NCI-H345 treated with DMSO at 0.1 percent for 48 hours (cell line): ENCODE data around the gene ZCCHC2.
A peak's percentile ranks its signal among the peaks of the same experiment; 100 is the strongest.

ENCODE experiments used
- DNase-seq: peaks from one replicate; lab custom pipeline; 2025; ENCODE audit not compliant: unreplicated experiment; lab: John Stamatoyannopoulos, UW

Gene ZCCHC2

GRCh38 chr18:62522504-62523254 lies at the start of gene ZCCHC2:
Gene ZCCHC2 (plus strand): TSS chr18:62523025. CDS start chr18:62523425, 400 bp downstream.
- DNase-seq, result peak; percentile 94

- DNase-seq, result no peak
These were observed 43.3 kb upstream of the ZCCHC2 start for GRCh38 chr18:62479574-62479973.

- no peak for DNase-seq
These were observed 41.9 kb upstream of the ZCCHC2 start for GRCh38 chr18:62480927-62481326.

GRCh38 chr18:62484941-62485340 lies 37.9 kb upstream of the ZCCHC2 start:
- no peak for DNase-seq

GRCh38 chr18:62485684-62486083 lies 37.1 kb upstream of the ZCCHC2 start:
- peak; percentile 39 for DNase-seq

- DNase-seq, result peak; percentile 72
These were observed 36.4 kb upstream of the ZCCHC2 start for GRCh38 chr18:62486290-62486964.

- DNase-seq, result no peak
These were observed 35.7 kb upstream of the ZCCHC2 start for GRCh38 chr18:62487161-62487560.

- no peak for DNase-seq
These were observed 31.7 kb upstream of the ZCCHC2 start for GRCh38 chr18:62490967-62491695.

- no peak for DNase-seq
These were observed 29.6 kb upstream of the ZCCHC2 start for GRCh38 chr18:62493033-62493862.

GRCh38 chr18:62494764-62495163 lies 28.1 kb upstream of the ZCCHC2 start:
- no peak for DNase-seq

- DNase-seq, result no peak
These were observed 26.6 kb upstream of the ZCCHC2 start for GRCh38 chr18:62496262-62496661.

- no peak for DNase-seq
These were observed 25.5 kb upstream of the ZCCHC2 start for GRCh38 chr18:62497190-62497772.

- DNase-seq, result no peak
These were observed 24.1 kb upstream of the ZCCHC2 start for GRCh38 chr18:62498616-62499262.

GRCh38 chr18:62499263-62499650 lies 23.6 kb upstream of the ZCCHC2 start:
- DNase-seq, result no peak

- no peak for DNase-seq
These were observed 22.7 kb upstream of the ZCCHC2 start for GRCh38 chr18:62500174-62500573.

GRCh38 chr18:62500966-62501591 lies 21.7 kb upstream of the ZCCHC2 start:
- no peak for DNase-seq

- no peak for DNase-seq
These were observed 16.9 kb upstream of the ZCCHC2 start for GRCh38 chr18:62505669-62506494.

- no peak for DNase-seq
These were observed 16.2 kb upstream of the ZCCHC2 start for GRCh38 chr18:62506495-62507143.
